Neuron (in vitro differentiated cells): Measurements from ENCODE around the gene TRAPPC5.

Source experiments
- H2AFZ ChIP-seq: one replicate; pipeline ENCODE4 v1.6.1; 2013; ENCODE audit warnings: low read depth, mild to moderate bottlenecking, inconsistent platforms, low read length, moderate library complexity
- H3K27me3 ChIP-seq: one replicate; pipeline ENCODE4 v1.6.1; 2013; ENCODE audit warnings: low read length; ENCODE audit not compliant: insufficient read depth
- H3K36me3 ChIP-seq: one replicate; pipeline ENCODE4 v1.6.1; 2013; ENCODE audit warnings: low read length; ENCODE audit not compliant: insufficient read depth
- H3K4me1 ChIP-seq: one replicate; pipeline ENCODE4 v1.6.1; 2013; ENCODE audit warnings: low read length; ENCODE audit not compliant: insufficient read depth
- H3K4me3 ChIP-seq: 2 replicates; pipeline ENCODE4 v1.5.1; 2013; ENCODE audit warnings: mild to moderate bottlenecking, low read length, moderate library complexity
- H3K9me3 ChIP-seq: one replicate; pipeline ENCODE4 v1.6.1; 2013; ENCODE audit warnings: low read length

The TRAPPC5 gene

GRCh38 chr19:7652061-7652641 is 28.5 kb upstream of the TRAPPC5 start:
- Histone ChIP-seq H3K27me3 (peaks cover 10% of the 10 kb centered on the region), H3K4me1 (no peaks in the 10 kb centered on the region), H3K4me3 (peak overlapping the region; percentile 18)

GRCh38 chr19:7654401-7654800 is 26.2 kb upstream of the TRAPPC5 start:
- no peaks in the 10 kb centered on the region for H3K4me1 ChIP-seq
- no peak overlapping the region for H3K4me3 ChIP-seq
- no peak overlapping the region for H2AFZ ChIP-seq
- H3K27me3 ChIP-seq: peaks cover 10% of the 10 kb centered on the region
- H3K9me3 ChIP-seq: no peaks in the 10 kb centered on the region
- H3K36me3 ChIP-seq: no peaks in the 10 kb centered on the region

More at GRCh38 chr19:7652061-7652641, 28.5 kb upstream of the TRAPPC5 start:
- Histone ChIP-seq H3K36me3 (no peaks in the 10 kb centered on the region), H3K9me3 (no peaks in the 10 kb centered on the region), H2AFZ (no peak overlapping the region)

GRCh38 chr19:7655581-7655980 is 25.1 kb upstream of the TRAPPC5 start:
- no peaks in the 10 kb centered on the region for H3K36me3 ChIP-seq
- peaks cover 6% of the 10 kb centered on the region for H3K27me3 ChIP-seq
- no peaks in the 10 kb centered on the region for H3K4me1 ChIP-seq
- H3K4me3 ChIP-seq: no peak overlapping the region
- H3K9me3 ChIP-seq: no peaks in the 10 kb centered on the region
- H2AFZ ChIP-seq: no peak overlapping the region

- H2AFZ ChIP-seq: no peak overlapping the region
- H3K4me3 ChIP-seq: no peak overlapping the region
- no peaks in the 10 kb centered on the region for H3K27me3 ChIP-seq
These were observed 23.4 kb upstream of the TRAPPC5 start for GRCh38 chr19:7657131-7657751.

GRCh38 chr19:7658219-7658686 is 22.4 kb upstream of the TRAPPC5 start:
- H3K4me1 ChIP-seq: no peaks in the 10 kb centered on the region
- H3K4me3 ChIP-seq: no peak overlapping the region
- H3K36me3 ChIP-seq: no peaks in the 10 kb centered on the region
- H2AFZ ChIP-seq: peak overlapping the region; percentile 23
- no peaks in the 10 kb centered on the region for H3K27me3 ChIP-seq
- H3K9me3 ChIP-seq: no peaks in the 10 kb centered on the region

More at GRCh38 chr19:7657131-7657751, 23.4 kb upstream of the TRAPPC5 start:
- Histone ChIP-seq H3K36me3 (no peaks in the 10 kb centered on the region), H3K9me3 (no peaks in the 10 kb centered on the region), H3K4me1 (no peaks in the 10 kb centered on the region)

GRCh38 chr19:7661744-7662538 is 18.7 kb upstream of the TRAPPC5 start:
- no peaks in the 10 kb centered on the region for H3K9me3 ChIP-seq
- H3K36me3 ChIP-seq: no peaks in the 10 kb centered on the region
- no peak overlapping the region for H2AFZ ChIP-seq
- no peaks in the 10 kb centered on the region for H3K27me3 ChIP-seq
- no peaks in the 10 kb centered on the region for H3K4me1 ChIP-seq
- no peak overlapping the region for H3K4me3 ChIP-seq

GRCh38 chr19:7662657-7663056 is 18.0 kb upstream of the TRAPPC5 start:
- H2AFZ ChIP-seq: no peak overlapping the region
- no peaks in the 10 kb centered on the region for H3K27me3 ChIP-seq
- H3K4me1 ChIP-seq: no peaks in the 10 kb centered on the region
- no peaks in the 10 kb centered on the region for H3K36me3 ChIP-seq
- no peak overlapping the region for H3K4me3 ChIP-seq
- H3K9me3 ChIP-seq: no peaks in the 10 kb centered on the region

GRCh38 chr19:7663706-7664105 is 16.9 kb upstream of the TRAPPC5 start:
- no peaks in the 10 kb centered on the region for H3K4me1 ChIP-seq
- no peak overlapping the region for H2AFZ ChIP-seq
- H3K27me3 ChIP-seq: no peaks in the 10 kb centered on the region
- H3K36me3 ChIP-seq: no peaks in the 10 kb centered on the region
- no peak overlapping the region for H3K4me3 ChIP-seq
- H3K9me3 ChIP-seq: no peaks in the 10 kb centered on the region

- H3K9me3 ChIP-seq: no peaks in the 10 kb centered on the region
- H3K36me3 ChIP-seq: no peaks in the 10 kb centered on the region
- no peak overlapping the region for H3K4me3 ChIP-seq
- H3K27me3 ChIP-seq: peaks cover 11% of the 10 kb centered on the region
- no peaks in the 10 kb centered on the region for H3K4me1 ChIP-seq
- no peak overlapping the region for H2AFZ ChIP-seq
These were observed 15.6 kb upstream of the TRAPPC5 start for GRCh38 chr19:7665076-7665475.

GRCh38 chr19:7668842-7669241 is 11.8 kb upstream of the TRAPPC5 start, which contains the start of gene RETN:
TSS of gene RETN (plus strand) at chr19:7669049. CDS start at chr19:7669327, 278 bp downstream.
- H3K27me3 ChIP-seq: peaks cover 15% of the 10 kb centered on the region
- no peak within 1 kb of the TSS for H3K4me3 ChIP-seq
- H3K4me1 ChIP-seq: no peaks in the 10 kb centered on the region
- H3K9me3 ChIP-seq: no peaks in the 10 kb centered on the region
- no peak within 1 kb of the TSS for H2AFZ ChIP-seq
- H3K36me3 ChIP-seq: no peaks in the 10 kb centered on the region

- Histone ChIP-seq H3K27me3 (peaks cover 15% of the 10 kb centered on the region), H2AFZ (no peak overlapping the region), H3K9me3 (no peaks in the 10 kb centered on the region), H3K4me3 (no peak overlapping the region), H3K4me1 (no peaks in the 10 kb centered on the region), H3K36me3 (no peaks in the 10 kb centered on the region)
These were observed 11.0 kb upstream of the TRAPPC5 start for GRCh38 chr19:7669641-7670040.

- no peaks in the 10 kb centered on the region for H3K9me3 ChIP-seq
These were observed 10.4 kb upstream of the TRAPPC5 start for GRCh38 chr19:7670150-7670783.

GRCh38 chr19:7670790-7671189 is 9.8 kb upstream of the TRAPPC5 start:
- Histone ChIP-seq H3K4me3 (no peak overlapping the region), H3K27me3 (peaks cover 15% of the 10 kb centered on the region), H3K36me3 (no peaks in the 10 kb centered on the region), H3K9me3 (no peaks in the 10 kb centered on the region), H3K4me1 (no peaks in the 10 kb centered on the region), H2AFZ (no peak overlapping the region)

More at GRCh38 chr19:7670150-7670783, 10.4 kb upstream of the TRAPPC5 start:
- Histone ChIP-seq H3K4me1 (no peaks in the 10 kb centered on the region), H3K27me3 (peaks cover 15% of the 10 kb centered on the region), H3K4me3 (no peak overlapping the region), H3K36me3 (no peaks in the 10 kb centered on the region), H2AFZ (no peak overlapping the region)
